GM12878 (cell line): ENCODE measurements around the gene INSYN2B. TPM values are rescaled to one million over a fixed set of nuclear protein-coding genes. Genes with fewer than 3 reads are reported as not detected.

ENCODE experiments used
- ATAC-seq: fragments of 200-7000 bp; cut with Tn5 transposase; 3 replicates; pipeline ENCODE4 v1.9.1; 2020; ENCODE audit warnings: mild to moderate bottlenecking, moderate library complexity
- BruUV-seq: library from RNA; stranded (reverse); fragments of 400-500 nt; replicated peaks from 2 replicates; lab custom pipeline; 2021; lab: Mats Ljungman, UMichigan
- CTCF ChIA-PET: fragments of 300-600 bp; sonication (Branson Sonifier 250); formaldehyde crosslinking; extraction: SDS; loops from one replicate; lab custom pipeline; 2021; ENCODE audit warnings: inconsistent platforms; lab: Yijun Ruan, JAX
- POLR2A ChIA-PET: fragments of 350-600 bp; formaldehyde crosslinking; extraction: SDS; loops from one replicate; lab custom pipeline; 2021; ENCODE audit warnings: inconsistent platforms; lab: Charles Lee
- RAD21 ChIA-PET: fragments of 300-600 bp; sonication (Branson Sonifier 250); formaldehyde crosslinking; loops from one replicate; lab custom pipeline; 2023; ENCODE audit warnings: antibody characterized with exemption; ENCODE audit not compliant: unreplicated experiment; lab: Charles Lee
- SMC1A ChIA-PET: fragments of 300-600 bp; sonication (Branson Sonifier 250); formaldehyde crosslinking; loops from one replicate; lab custom pipeline; 2023; ENCODE audit not compliant: unreplicated experiment, uncharacterized antibody; lab: Charles Lee
- DNase-seq: peaks from one replicate; pipeline ENCODE4 v3.0.0-alpha.2; 2011; ENCODE audit warnings: low read depth, low spot score
- FAIRE-seq: peaks from 3 replicates; lab custom pipeline; 2011; peaks lifted over from hg19 to GRCh38; lab: Jason Lieb, UNC
- H2AFZ ChIP-seq: 2 replicates; pipeline ENCODE4 v1.6.0; 2011; ENCODE audit warnings: low read depth, low read length, control low read depth; ENCODE audit not compliant: control insufficient read depth
- H3K27ac ChIP-seq: 2 replicates; pipeline ENCODE4 v1.5.1; 2011; ENCODE audit warnings: control low read depth; ENCODE audit not compliant: control insufficient read depth, insufficient read depth
- H3K27me3 ChIP-seq, 2 experiments: replicated peaks in 1 of 2; 2 replicates each; pipeline versions ENCODE4 v1.6.0 to v1.6.1; 2011; ENCODE audit warnings: low read length in 1 of 2; ENCODE audit not compliant: control insufficient read depth in 2 of 2, insufficient read depth in 2 of 2
- H3K36me3 ChIP-seq, 2 experiments: 2 replicates each; pipeline ENCODE4 v1.5.1; 2011; ENCODE audit warnings: low read length in 1 of 2; ENCODE audit not compliant: control insufficient read depth in 2 of 2, insufficient read depth in 2 of 2
- H3K4me1 ChIP-seq: 2 replicates; pipeline ENCODE4 v1.6.1; 2011; ENCODE audit warnings: mild to moderate bottlenecking, low read length, moderate library complexity, mixed read lengths; ENCODE audit not compliant: control insufficient read depth, insufficient read depth
- H3K4me2 ChIP-seq: 2 replicates; pipeline ENCODE4 v1.6.0; 2011; ENCODE audit warnings: control low read depth; ENCODE audit not compliant: control insufficient read depth, insufficient read depth
- H3K4me3 ChIP-seq: fragments of 200-600 bp; sonication (generic); 2 replicates; pipeline ENCODE4 v1.5.1; 2016
- H3K79me2 ChIP-seq: 2 replicates; pipeline ENCODE4 v1.6.0; 2011; ENCODE audit warnings: low read length; ENCODE audit not compliant: control insufficient read depth, insufficient read depth
- H3K9ac ChIP-seq: 2 replicates; pipeline ENCODE4 v1.8.0; 2011; ENCODE audit warnings: low read length, control low read depth, mixed read lengths; ENCODE audit not compliant: control insufficient read depth, insufficient read depth
- H3K9me3 ChIP-seq: replicated peaks from 3 replicates; pipeline ENCODE4 v1.5.1; 2011; ENCODE audit warnings: mild to moderate bottlenecking, low read length; ENCODE audit not compliant: control insufficient read depth, insufficient read depth
- H4K20me1 ChIP-seq: 2 replicates; pipeline ENCODE4 v1.6.0; 2011; ENCODE audit not compliant: control insufficient read depth, insufficient read depth
- IKZF1 ChIP-seq: fragments of 450-650 bp; conservative IDR thresholded peaks from 2 replicates; pipeline ENCODE4 v1.6.1; 2017; ENCODE audit warnings: antibody characterized with exemption, mild to moderate bottlenecking
- ZNF274 ChIP-seq: IDR thresholded peaks from one replicate; pipeline ENCODE4 v1.8.0; 2011; ENCODE audit not compliant: insufficient read length, insufficient read depth
- WGBS: methylation state at CpG from one replicate; pipeline ENCODE4 v1.1.6; 2016; ENCODE audit warnings: low lambda C conversion rate; ENCODE audit not compliant: insufficient replicate concordance, insufficient coverage; ENCODE audit errors: missing lambda C conversion rate; 5-methylcytosine and 5-hydroxymethylcytosine counted together
- in situ Hi-C: fragments of 300-500 bp; cut with MboI; formaldehyde crosslinking; loops from 9 replicates; pipeline ENCODE4 v1.14.3; 2018; ENCODE audit warnings: mixed read lengths
- intact Hi-C: fragments of 100-400 bp; cut with micrococcal nuclease; formaldehyde crosslinking; loops from one replicate; pipeline ENCODE4 v1.14.2; 2022; ENCODE audit not compliant: unreplicated experiment
- polyA plus RNA-seq, 11 experiments: library from polyadenylated mRNA; depleted of rRNA in 4 of 11; unstranded in 6 of 11; stranded (reverse) in 5 of 11; fragments of >200 nt; fragmentation: Nextera tagmentation in 4 of 11; fragmentation: Illumina TruSeq in 1 of 11; extraction: Ambion mirVana in 4 of 11; extraction: Trizol in 1 of 11; gene quantifications; 1 replicate in 1 of 11; 2 replicates in 10 of 11; pipeline versions ENCODE4 v1.2.1 to v1.2.3, GENCODE V29; 2011 to 2016; ENCODE audit warnings: inconsistent platforms in 2 of 11, missing spikeins in 2 of 11, low read depth in 1 of 11
- total RNA-seq, 4 experiments: library from RNA; depleted of rRNA in 3 of 4; stranded (reverse); fragments of >200 nt in 3 of 4; fragmentation: Illumina TruSeq in 1 of 4; extraction: Trizol in 1 of 4; gene quantifications; 2 replicates each; pipeline versions ENCODE4 v1.2.1 to v1.2.3, GENCODE V29; 2013 to 2021
- TF ChIP-seq, protein P1 (sequence below): IDR thresholded peaks from 2 replicates; pipeline ENCODE4 v1.6.1; 2012; ENCODE audit warnings: mild to moderate bottlenecking, low read depth, low read length

Gene INSYN2B
- total and polyA plus RNA-seq, 10 of the 15 experiments (the other 5 are each of a cell fraction or from before 2014, with no cell fraction given) = 0.05 to 0.27 (median 0.13) TPM; not detected in 7

GRCh38 chr5:169914766-169915165, 65.5 kb downstream of the INSYN2B start:
- no peak overlapping the region for H2AFZ ChIP-seq
- H3K27ac ChIP-seq = no peak overlapping the region
- SMC1A ChIA-PET = no interaction called here
- no peaks in the 10 kb centered on the region for H3K4me1 ChIP-seq
- H3K27me3 ChIP-seq = no peaks in the 10 kb centered on the region
- no peak overlapping the region for H3K4me3 ChIP-seq
- ATAC-seq = no peak
- H4K20me1 ChIP-seq = no peaks in the 10 kb centered on the region
- no peaks in the 10 kb centered on the region for H3K79me2 ChIP-seq
- no TSS peak for BruUV-seq
- RAD21 ChIA-PET = no interaction called here
- no peaks in the 10 kb centered on the region; a peak in 3 of 4 replicates for H3K36me3 ChIP-seq
- no peak overlapping the region for H3K9ac ChIP-seq
- intact Hi-C loops (no loop called here), in situ Hi-C loops (no loop called here)
- POLR2A ChIA-PET = interaction anchor here (1.0 kb wide), 1 partner anchor 11 kb away, joined by 3 read pairs; no protein-coding TSS in a partner anchor
- no peak for FAIRE-seq
- CTCF ChIA-PET = interaction anchor here (2.0 kb wide), 1 partner anchor 213 kb away, joined by 5 read pairs; no protein-coding TSS in a partner anchor
- H3K4me2 ChIP-seq = no peak overlapping the region
- TF ChIP-seq, protein P1, sequence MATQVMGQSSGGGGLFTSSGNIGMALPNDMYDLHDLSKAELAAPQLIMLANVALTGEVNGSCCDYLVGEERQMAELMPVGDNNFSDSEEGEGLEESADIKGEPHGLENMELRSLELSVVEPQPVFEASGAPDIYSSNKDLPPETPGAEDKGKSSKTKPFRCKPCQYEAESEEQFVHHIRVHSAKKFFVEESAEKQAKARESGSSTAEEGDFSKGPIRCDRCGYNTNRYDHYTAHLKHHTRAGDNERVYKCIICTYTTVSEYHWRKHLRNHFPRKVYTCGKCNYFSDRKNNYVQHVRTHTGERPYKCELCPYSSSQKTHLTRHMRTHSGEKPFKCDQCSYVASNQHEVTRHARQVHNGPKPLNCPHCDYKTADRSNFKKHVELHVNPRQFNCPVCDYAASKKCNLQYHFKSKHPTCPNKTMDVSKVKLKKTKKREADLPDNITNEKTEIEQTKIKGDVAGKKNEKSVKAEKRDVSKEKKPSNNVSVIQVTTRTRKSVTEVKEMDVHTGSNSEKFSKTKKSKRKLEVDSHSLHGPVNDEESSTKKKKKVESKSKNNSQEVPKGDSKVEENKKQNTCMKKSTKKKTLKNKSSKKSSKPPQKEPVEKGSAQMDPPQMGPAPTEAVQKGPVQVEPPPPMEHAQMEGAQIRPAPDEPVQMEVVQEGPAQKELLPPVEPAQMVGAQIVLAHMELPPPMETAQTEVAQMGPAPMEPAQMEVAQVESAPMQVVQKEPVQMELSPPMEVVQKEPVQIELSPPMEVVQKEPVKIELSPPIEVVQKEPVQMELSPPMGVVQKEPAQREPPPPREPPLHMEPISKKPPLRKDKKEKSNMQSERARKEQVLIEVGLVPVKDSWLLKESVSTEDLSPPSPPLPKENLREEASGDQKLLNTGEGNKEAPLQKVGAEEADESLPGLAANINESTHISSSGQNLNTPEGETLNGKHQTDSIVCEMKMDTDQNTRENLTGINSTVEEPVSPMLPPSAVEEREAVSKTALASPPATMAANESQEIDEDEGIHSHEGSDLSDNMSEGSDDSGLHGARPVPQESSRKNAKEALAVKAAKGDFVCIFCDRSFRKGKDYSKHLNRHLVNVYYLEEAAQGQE = peak; percentile 61
- TF ChIP-seq IKZF1 (no peak), ZNF274 (no peak)
- no peak for DNase-seq
- 93% methylated on average over 2 of the region's 2 CpGs for WGBS
- no peaks in the 10 kb centered on the region for H3K9me3 ChIP-seq
